Measurements from ENCODE around the gene DELE1. TPM values are rescaled to one million over a fixed set of nuclear protein-coding genes. Genes with fewer than 3 reads are reported as not detected.

Gene DELE1
- total RNA-seq, 4 donors from 2014 or later, result 47.2 to 67.2 (median 49.2) TPM

- WGBS, 2 donors, result 48 to 67% methylated on average over 2 of the region's 2 CpGs
- intact Hi-C loops (cut with DNase I; ENCODE audit: low total_unique reads), result no loop called here
- no peak for DNase-seq (ENCODE audit: low spot score in 2 of 2)
- no peak overlapping the region for H3K4me3 ChIP-seq (ENCODE audit: low read depth, poor library complexity, severe bottlenecking)
- TF ChIP-seq CTCF (IDR thresholded peaks at IDR 0.05), result no peak
- TF ChIP-seq POLR2A (IDR thresholded peaks at IDR 0.05), result no peak
Measured at GRCh38 chr5:141982626-141983025, 59.0 kb downstream of the DELE1 start.

GRCh38 chr5:141986072-141986471 is 62.4 kb downstream of the DELE1 start:
- no peak overlapping the region for H3K4me3 ChIP-seq (ENCODE audit: low read depth, poor library complexity, severe bottlenecking)
- DNase-seq (ENCODE audit: low spot score in 2 of 2), result no peak
- intact Hi-C loops (cut with DNase I; ENCODE audit: low total_unique reads), result no loop called here
- TF ChIP-seq CTCF (IDR thresholded peaks at IDR 0.05) (no peak), POLR2A (IDR thresholded peaks at IDR 0.05) (no peak)

GRCh38 chr5:141989720-141990119 is 66.0 kb downstream of the DELE1 start:
- no peak overlapping the region for H3K4me3 ChIP-seq (ENCODE audit: low read depth, poor library complexity, severe bottlenecking)
- intact Hi-C loops (cut with DNase I; ENCODE audit: low total_unique reads), result loop anchor here (5.0 kb wide), 1 partner anchor 158 kb away; no protein-coding TSS in a partner anchor
- no peak for DNase-seq (ENCODE audit: low spot score in 2 of 2)
- TF ChIP-seq CTCF (IDR thresholded peaks at IDR 0.05), result no peak
- no peak for TF ChIP-seq POLR2A (IDR thresholded peaks at IDR 0.05)
- 0 to 43% methylated on average over 1 of the region's 1 CpG for WGBS, 2 donors

Other genes with a start within 250 kb of the DELE1 start
- 1 to 10 TPM; 2.1 to 4.2 (median 3.7) TPM for gene ARAP3, start 241.6 kb upstream of the DELE1 start, total RNA-seq
- gene PCDH1, start 45.5 kb upstream of the DELE1 start, total RNA-seq, result 100 to 1,000 TPM in 2 of 4 donors, 10 to 100 TPM in 2; 85.1 to 172 (median 119) TPM
- 1 to 10 TPM in 1 of 4 donors, under 1 TPM in 3; 0.34 to 1.5 (median 0.54) TPM for gene PCDH12, start 34.3 kb downstream of the DELE1 start, total RNA-seq
- 10 to 100 TPM; 32.2 to 57.3 (median 48.8) TPM for gene RNF14, start 45.2 kb downstream of the DELE1 start, total RNA-seq
- gene GNPDA1, start 89.2 kb downstream of the DELE1 start, total RNA-seq, result 10 to 100 TPM; 16.9 to 40.7 (median 30.6) TPM
- gene NDFIP1, start 184.9 kb downstream of the DELE1 start, total RNA-seq, result 10 to 100 TPM; 25.8 to 83.9 (median 56.6) TPM

All from lower leg skin (tissue), 4 donors.